ENCODE data around the gene CCDC91. TPM values are rescaled to one million over a fixed set of nuclear protein-coding genes. Genes with fewer than 3 reads are reported as not detected.

CCDC91 gene
- total RNA-seq, 4 donors from 2014 or later = 7.2 to 37.6 (median 22.7) TPM

GRCh38 chr12:28162697-28163096, 27.6 kb upstream of the CCDC91 start:
- Histone ChIP-seq H3K9me3 (no peaks in the 10 kb centered on the region), H3K36me3 (no peaks in the 10 kb centered on the region), H3K27me3 (no peaks in the 10 kb centered on the region), H3K27ac (no peak overlapping the region), H3K4me3 (no peak overlapping the region), H3K4me1 (no peaks in the 10 kb centered on the region)
- 75 to 80% methylated on average over 1 of the region's 1 CpG for WGBS, 2 donors
- TF ChIP-seq POLR2A (IDR thresholded peaks at IDR 0.05) (no peak), CTCF (IDR thresholded peaks at IDR 0.05) (no peak)
- DNase-seq = no peak
- intact Hi-C loops (cut with DNase I) = no loop called here

- no peak for TF ChIP-seq POLR2A (IDR thresholded peaks at IDR 0.05)
- TF ChIP-seq CTCF (IDR thresholded peaks at IDR 0.05) = no peak
- no peaks in the 10 kb centered on the region for H3K27me3 ChIP-seq
- H3K4me1 ChIP-seq = no peaks in the 10 kb centered on the region
- H3K4me3 ChIP-seq = no peak overlapping the region
- DNase-seq = no peak
- H3K27ac ChIP-seq = no peak overlapping the region
- no peaks in the 10 kb centered on the region for H3K36me3 ChIP-seq
- intact Hi-C loops (cut with DNase I) = no loop called here
- no peaks in the 10 kb centered on the region for H3K9me3 ChIP-seq
- 80 to 81% methylated on average over 2 of the region's 2 CpGs for WGBS, 2 donors
Measured at GRCh38 chr12:28164644-28165275, 25.5 kb upstream of the CCDC91 start.

GRCh38 chr12:28167981-28168485, 22.2 kb upstream of the CCDC91 start:
- Histone ChIP-seq H3K4me1 (no peaks in the 10 kb centered on the region), H3K27ac (no peak overlapping the region), H3K4me3 (no peak overlapping the region), H3K36me3 (no peaks in the 10 kb centered on the region), H3K9me3 (no peaks in the 10 kb centered on the region), H3K27me3 (no peaks in the 10 kb centered on the region)
- 88 to 90% methylated on average over 2 of the region's 2 CpGs for WGBS, 2 donors
- TF ChIP-seq POLR2A (IDR thresholded peaks at IDR 0.05) (no peak), CTCF (IDR thresholded peaks at IDR 0.05) (no peak)
- no peak for DNase-seq
- intact Hi-C loops (cut with DNase I) = no loop called here

- no peak overlapping the region for H3K27ac ChIP-seq
- DNase-seq = no peak
- TF ChIP-seq POLR2A (IDR thresholded peaks at IDR 0.05) (no peak), CTCF (IDR thresholded peaks at IDR 0.05) (no peak)
- H3K9me3 ChIP-seq = no peaks in the 10 kb centered on the region
- H3K36me3 ChIP-seq = no peaks in the 10 kb centered on the region
- intact Hi-C loops (cut with DNase I) = no loop called here
- 66 to 81% methylated on average over 3 of the region's 3 CpGs for WGBS, 2 donors
- no peaks in the 10 kb centered on the region for H3K27me3 ChIP-seq
- H3K4me3 ChIP-seq = no peak overlapping the region
- no peaks in the 10 kb centered on the region for H3K4me1 ChIP-seq
Measured at GRCh38 chr12:28171356-28172060, 18.7 kb upstream of the CCDC91 start.

- WGBS, 2 donors = 85 to 90% methylated on average over 3 of the region's 3 CpGs
- H3K36me3 ChIP-seq = no peaks in the 10 kb centered on the region
- DNase-seq = no peak
Measured at GRCh38 chr12:28172434-28173030, 17.7 kb upstream of the CCDC91 start.

More at GRCh38 chr12:28172434-28173030, 17.7 kb upstream of the CCDC91 start:
- intact Hi-C loops (cut with DNase I) = no loop called here
- Histone ChIP-seq H3K4me1 (no peaks in the 10 kb centered on the region), H3K9me3 (no peaks in the 10 kb centered on the region), H3K4me3 (no peak overlapping the region), H3K27me3 (no peaks in the 10 kb centered on the region), H3K27ac (no peak overlapping the region)
- TF ChIP-seq CTCF (IDR thresholded peaks at IDR 0.05) = peak; percentile 35 to 79 (median 55)
- no peak for TF ChIP-seq POLR2A (IDR thresholded peaks at IDR 0.05)
